HepG2 (cell line): ENCODE measurements around the gene ELOVL2. TPM values are rescaled to one million over a fixed set of nuclear protein-coding genes. Genes with fewer than 3 reads are reported as not detected.

Experiments
- ARNT2 ChIP-seq: sonication (generic); formaldehyde crosslinking; IDR thresholded peaks from 2 replicates; pipeline ENCODE4 v1.8.0; 2022; ENCODE audit warnings: mild to moderate bottlenecking, low read depth, missing genetic modification reagents, moderate library complexity
- CERS6 ChIP-seq: sonication (generic); formaldehyde crosslinking; IDR thresholded peaks from 2 replicates; pipeline ENCODE4 v1.5.0; 2020; ENCODE audit warnings: missing genetic modification reagents
- DR1 ChIP-seq: sonication (generic); formaldehyde crosslinking; IDR thresholded peaks from 2 replicates; pipeline ENCODE4 v1.8.0; 2021; ENCODE audit warnings: mild to moderate bottlenecking, missing genetic modification reagents, inconsistent platforms
- FOXK1 ChIP-seq: sonication (generic); formaldehyde crosslinking; IDR thresholded peaks from 2 replicates; pipeline ENCODE4 v1.4.0; 2020; ENCODE audit warnings: low read depth, missing genetic modification reagents, borderline replicate concordance
- GATAD2A ChIP-seq: IDR thresholded peaks from 2 replicates; pipeline ENCODE4 v1.6.1; 2016
- ISX ChIP-seq: sonication (generic); formaldehyde crosslinking; conservative IDR thresholded peaks from 2 replicates; pipeline ENCODE4 v1.5.0; 2020; ENCODE audit warnings: missing genetic modification reagents
- KAT2B ChIP-seq: fragments of 150-350 bp; IDR thresholded peaks from 2 replicates; pipeline ENCODE4 v1.6.1; 2014; ENCODE audit warnings: low read depth, low read length, borderline replicate concordance
- KAT7 ChIP-seq: IDR thresholded peaks from 2 replicates; pipeline ENCODE4 v1.6.1; 2018; ENCODE audit warnings: borderline replicate concordance, missing compliant biosample characterization
- KLF6 ChIP-seq: IDR thresholded peaks from 2 replicates; pipeline ENCODE4 v1.8.0; 2016; ENCODE audit warnings: missing biosample characterization, missing genetic modification reagents
- NFRKB ChIP-seq: fragments of 450-650 bp; IDR thresholded peaks from 2 replicates; pipeline ENCODE4 v1.6.1; 2017
- NFYB ChIP-seq: sonication (generic); formaldehyde crosslinking; IDR thresholded peaks from 2 replicates; pipeline ENCODE4 v1.4.0; 2020; ENCODE audit warnings: missing genetic modification reagents
- SKIL ChIP-seq: sonication (generic); formaldehyde crosslinking; IDR thresholded peaks from 2 replicates; pipeline ENCODE4 v1.8.0; 2022; ENCODE audit warnings: missing genetic modification reagents, mild to moderate bottlenecking, moderate library complexity, borderline replicate concordance
- SMARCE1 ChIP-seq: fragments of 450-650 bp; IDR thresholded peaks from 2 replicates; pipeline ENCODE4 v1.6.1; 2017; ENCODE audit warnings: borderline replicate concordance
- SP2 ChIP-seq: sonication (generic); formaldehyde crosslinking; IDR thresholded peaks from 2 replicates; pipeline ENCODE4 v1.5.1; 2020; ENCODE audit warnings: mild to moderate bottlenecking, missing genetic modification reagents
- ZBTB37 ChIP-seq: sonication (generic); formaldehyde crosslinking; IDR thresholded peaks from 2 replicates; pipeline ENCODE4 v1.4.0; 2020; ENCODE audit warnings: mild to moderate bottlenecking, missing genetic modification reagents
- ZNF230 ChIP-seq: sonication (generic); formaldehyde crosslinking; IDR thresholded peaks from 2 replicates; pipeline ENCODE4 v1.4.0; 2020; ENCODE audit warnings: mild to moderate bottlenecking, missing genetic modification reagents
- ZNF24 ChIP-seq: fragments of 450-650 bp; IDR thresholded peaks from 2 replicates; pipeline ENCODE4 v1.6.1; 2017; ENCODE audit warnings: antibody characterized with exemption, mild to moderate bottlenecking
- ZNF414 ChIP-seq: sonication (generic); formaldehyde crosslinking; IDR thresholded peaks from 2 replicates; pipeline ENCODE4 v1.5.0; 2020; ENCODE audit warnings: missing genetic modification reagents
- ZNF768 ChIP-seq: sonication (generic); formaldehyde crosslinking; IDR thresholded peaks from 2 replicates; pipeline ENCODE4 v1.4.0; 2020; ENCODE audit warnings: missing genetic modification reagents
- ZNF781 ChIP-seq: sonication (generic); formaldehyde crosslinking; IDR thresholded peaks from 2 replicates; pipeline ENCODE4 v1.5.1; 2020; ENCODE audit warnings: borderline replicate concordance, mild to moderate bottlenecking, missing genetic modification reagents; ENCODE audit errors: not compliant biosample characterization
- ZSCAN9 ChIP-seq: IDR thresholded peaks from 2 replicates; pipeline ENCODE4 v1.6.1; 2016; ENCODE audit warnings: borderline replicate concordance
- polyA plus RNA-seq, 8 experiments: library from polyadenylated mRNA; depleted of rRNA in 3 of 8; stranded (reverse) in 7 of 8; unstranded in 1 of 8; fragments of >200 nt; fragmentation: Illumina TruSeq in 4 of 8; extraction: Trizol in 4 of 8; gene quantifications; 2 replicates each; pipeline versions ENCODE4 v1.2.1 to v1.2.3, GENCODE V29; 2011 to 2016; ENCODE audit warnings: low read depth in 4 of 8, missing spikeins in 1 of 8, mixed read lengths in 1 of 8; ENCODE audit not compliant: insufficient read depth in 1 of 8
- total RNA-seq, 5 experiments: library from RNA; depleted of rRNA; stranded (reverse); fragments of >200 nt; fragmentation: Illumina TruSeq; extraction: Trizol; gene quantifications; 2 replicates each; pipeline ENCODE4 v1.2.3, GENCODE V29; 2016; ENCODE audit warnings: low read depth in 1 of 5
- TF ChIP-seq, protein P1 (sequence below): sonication (generic); formaldehyde crosslinking; conservative IDR thresholded peaks from 2 replicates; pipeline ENCODE4 v1.8.1; 2023; ENCODE audit warnings: missing genetic modification reagents
- TF ChIP-seq, protein P2 (sequence below): sonication (generic); formaldehyde crosslinking; IDR thresholded peaks from 2 replicates; pipeline ENCODE4 v1.4.0; 2020; ENCODE audit warnings: missing genetic modification reagents
- TF ChIP-seq, protein P3 (sequence below): IDR thresholded peaks from 2 replicates; pipeline ENCODE4 v1.6.1; 2012; ENCODE audit warnings: low read depth, low read length, improper control_type of control experiment

Gene ELOVL2
- total and polyA plus RNA-seq, 2 of the 13 experiments (the other 11 are each of a cell fraction or from before 2014, with no cell fraction given) = 43.6 to 65.4 TPM

DNA sequence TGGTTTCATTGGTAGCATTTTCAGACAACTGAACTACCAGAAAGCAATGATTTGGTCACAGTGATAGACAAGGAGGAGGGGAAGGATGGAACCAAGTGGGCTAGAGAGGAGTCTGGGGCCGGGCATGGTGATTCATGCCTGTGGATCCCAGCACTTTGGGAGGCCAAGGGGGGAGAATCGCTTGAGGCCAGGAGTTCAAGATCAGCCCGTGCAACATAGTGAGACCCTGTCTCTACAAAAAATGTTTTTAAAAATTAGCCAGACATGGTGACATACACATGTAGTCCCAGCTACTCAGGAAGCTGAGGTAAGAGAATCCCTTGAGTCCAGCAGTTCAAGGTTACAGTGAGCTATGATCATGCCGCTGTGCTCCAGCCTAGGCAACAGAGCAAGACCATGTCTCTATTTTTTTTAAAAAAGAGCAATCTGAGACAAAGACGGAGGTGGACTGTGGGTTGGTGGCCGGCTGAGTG lies 86.7 kb downstream of the ELOVL2 start (continued):
- TF ChIP-seq FOXK1 (CRISPR knock-in tag) (peak; percentile 95), KLF6 (no peak), SKIL (peak; percentile 71), ZBTB37 (CRISPR knock-in tag) (no peak), GATAD2A (CRISPR knock-in tag) (peak; percentile 96), ISX (CRISPR knock-in tag) (no peak), KAT2B (no peak), ZNF230 (CRISPR knock-in tag) (no peak), NFRKB (no peak), NFYB (CRISPR knock-in tag) (no peak), ZNF781 (CRISPR knock-in tag) (no peak), ZNF414 (CRISPR knock-in tag) (peak; percentile 79), DR1 (CRISPR knock-in tag) (no peak), ZSCAN9 (CRISPR knock-in tag) (no peak), CERS6 (CRISPR knock-in tag) (no peak), ZNF24 (no peak), KAT7 (CRISPR knock-in tag) (peak; percentile 76; the same call in 1 of the 2 replicates), SP2 (CRISPR knock-in tag) (no peak), ZNF768 (CRISPR knock-in tag) (no peak), SMARCE1 (no peak), ARNT2 (CRISPR knock-in tag) (no peak)
- TF ChIP-seq, protein P1, sequence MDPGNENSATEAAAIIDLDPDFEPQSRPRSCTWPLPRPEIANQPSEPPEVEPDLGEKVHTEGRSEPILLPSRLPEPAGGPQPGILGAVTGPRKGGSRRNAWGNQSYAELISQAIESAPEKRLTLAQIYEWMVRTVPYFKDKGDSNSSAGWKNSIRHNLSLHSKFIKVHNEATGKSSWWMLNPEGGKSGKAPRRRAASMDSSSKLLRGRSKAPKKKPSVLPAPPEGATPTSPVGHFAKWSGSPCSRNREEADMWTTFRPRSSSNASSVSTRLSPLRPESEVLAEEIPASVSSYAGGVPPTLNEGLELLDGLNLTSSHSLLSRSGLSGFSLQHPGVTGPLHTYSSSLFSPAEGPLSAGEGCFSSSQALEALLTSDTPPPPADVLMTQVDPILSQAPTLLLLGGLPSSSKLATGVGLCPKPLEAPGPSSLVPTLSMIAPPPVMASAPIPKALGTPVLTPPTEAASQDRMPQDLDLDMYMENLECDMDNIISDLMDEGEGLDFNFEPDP (CRISPR knock-in tag) = no peak
- TF ChIP-seq, protein P2, sequence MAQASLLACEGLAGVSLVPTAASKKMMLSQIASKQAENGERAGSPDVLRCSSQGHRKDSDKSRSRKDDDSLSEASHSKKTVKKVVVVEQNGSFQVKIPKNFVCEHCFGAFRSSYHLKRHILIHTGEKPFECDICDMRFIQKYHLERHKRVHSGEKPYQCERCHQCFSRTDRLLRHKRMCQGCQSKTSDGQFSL (CRISPR knock-in tag) = no peak
- TF ChIP-seq, protein P3, sequence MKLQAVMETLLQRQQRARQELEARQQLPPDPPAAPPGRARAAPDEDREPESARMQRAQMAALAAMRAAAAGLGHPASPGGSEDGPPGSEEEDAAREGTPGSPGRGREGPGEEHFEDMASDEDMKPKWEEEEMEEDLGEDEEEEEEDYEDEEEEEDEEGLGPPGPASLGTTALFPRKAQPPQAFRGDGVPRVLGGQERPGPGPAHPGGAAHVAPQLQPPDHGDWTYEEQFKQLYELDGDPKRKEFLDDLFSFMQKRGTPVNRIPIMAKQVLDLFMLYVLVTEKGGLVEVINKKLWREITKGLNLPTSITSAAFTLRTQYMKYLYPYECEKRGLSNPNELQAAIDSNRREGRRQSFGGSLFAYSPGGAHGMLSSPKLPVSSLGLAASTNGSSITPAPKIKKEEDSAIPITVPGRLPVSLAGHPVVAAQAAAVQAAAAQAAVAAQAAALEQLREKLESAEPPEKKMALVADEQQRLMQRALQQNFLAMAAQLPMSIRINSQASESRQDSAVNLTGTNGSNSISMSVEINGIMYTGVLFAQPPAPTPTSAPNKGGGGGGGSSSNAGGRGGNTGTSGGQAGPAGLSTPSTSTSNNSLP = 0 out of 2 replicates have a peak, but pooled peaks have one; percentile 11
